ENCODE results near the gene EDNRB.

DNA sequence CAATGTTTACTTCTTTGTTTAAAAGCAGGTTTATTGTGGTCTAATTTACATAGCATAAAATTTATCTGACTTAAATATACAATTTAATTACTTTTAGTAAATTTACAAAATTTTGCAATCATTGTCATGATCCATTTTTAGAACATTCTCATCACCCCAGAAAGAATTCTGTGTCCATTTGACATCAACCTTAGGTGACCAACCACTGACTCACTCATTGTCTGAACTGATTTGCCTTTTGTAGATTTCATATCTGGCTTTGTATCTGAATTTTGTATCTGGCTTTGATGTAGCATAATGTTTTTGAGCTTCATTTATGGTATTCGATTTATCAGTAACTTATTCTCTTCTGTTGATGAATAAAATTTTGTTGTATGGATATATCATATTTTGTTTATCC is 40.4 kb downstream of the EDNRB start:
- TF ChIP-seq CTCF (IDR thresholded peaks at IDR 0.05) (no peak), POLR2A (IDR thresholded peaks at IDR 0.05; ENCODE audit: low read depth) (no peak), POLR2AphosphoS5 (IDR thresholded peaks at IDR 0.05) (no peak), EP300 (IDR thresholded peaks at IDR 0.05) (no peak)

All from esophagus muscularis mucosa (tissue), 4 donors.